ENCODE data around the gene VPS37C. TPM values are rescaled to one million over a fixed set of nuclear protein-coding genes. Genes with fewer than 3 reads are reported as not detected.

Gene VPS37C
- total RNA-seq, 1 experiment from 2014 or later: 23.1 TPM

DNA sequence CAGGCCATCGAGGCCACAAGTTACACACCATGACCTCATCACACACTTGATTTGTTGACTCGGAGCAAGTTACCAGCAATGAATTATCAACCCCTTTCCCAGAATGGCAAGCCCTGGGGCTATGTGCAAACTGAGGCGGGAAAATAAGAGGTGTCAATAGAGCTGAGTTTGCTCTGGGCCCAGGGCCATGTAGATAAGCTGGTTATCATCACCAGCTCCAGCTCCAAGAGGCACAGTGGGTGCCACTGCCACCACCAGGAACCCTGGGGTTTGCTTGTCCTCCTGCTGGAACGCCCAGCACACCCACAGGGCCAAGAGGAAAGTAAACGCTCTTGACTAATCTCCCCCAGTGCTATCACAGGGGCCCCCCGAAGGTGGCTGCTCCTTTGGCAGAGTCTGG, 13.0 kb upstream of the VPS37C start:
- Histone ChIP-seq H3K4me3 (replicated peaks in 1 of 2; ENCODE audit: low read depth in 1 of 2, low read length in 2 of 2) (no peak overlapping the region), H3K9me2 (ENCODE audit: insufficient read depth) (no peaks in the 10 kb centered on the region), H4K20me1 (ENCODE audit: insufficient read depth) (no peaks in the 10 kb centered on the region), H3K9ac (ENCODE audit: low read length) (no peak overlapping the region), H3K4me1 (ENCODE audit: control insufficient read depth in 1 of 2, insufficient read depth in 2 of 2, low read length in 2 of 2) (no peaks in the 10 kb centered on the region), H3K4me2 (ENCODE audit: low read length) (no peak overlapping the region), H3K27ac (ENCODE audit: low read depth, low read length) (no peak overlapping the region), H2AFZ (ENCODE audit: low read depth, low read length, poor library complexity, severe bottlenecking) (no peak overlapping the region), H3K36me3 (ENCODE audit: control insufficient read depth in 1 of 2, insufficient read depth in 2 of 2, low read length in 2 of 2) (no peaks in the 10 kb centered on the region), H3K27me3 (ENCODE audit: insufficient read depth, low read length) (0 out of 2 replicates have a peak, but pooled peaks cover 3% of the 10 kb centered on the region), H3K79me2 (ENCODE audit: insufficient read depth, low read length) (no peaks in the 10 kb centered on the region), H3K9me3 (ENCODE audit: control insufficient read depth in 1 of 2, insufficient read depth in 1 of 2, low read depth in 1 of 2, low read length in 2 of 2) (no peaks in the 10 kb centered on the region)
- TF ChIP-seq EGR1 (IDR thresholded peaks at IDR 0.05; ENCODE audit: low read depth): no peak
- BruUV-seq (replicated peaks): no TSS peak
- POLR2A ChIA-PET: no interaction called here
- no peak for DNase-seq (ENCODE audit: low read depth, low spot score)
- ATAC-seq: no peak
- RAD21 ChIA-PET (ENCODE audit: low non-redundant PET in 1 of 2, low total read pairs in 2 of 2, uncharacterized antibody in 2 of 2, unreplicated experiment in 2 of 2): no interaction called here
- intact Hi-C loops (cut with micrococcal nuclease): no loop called here
- CTCF ChIA-PET: no interaction called here

DNA sequence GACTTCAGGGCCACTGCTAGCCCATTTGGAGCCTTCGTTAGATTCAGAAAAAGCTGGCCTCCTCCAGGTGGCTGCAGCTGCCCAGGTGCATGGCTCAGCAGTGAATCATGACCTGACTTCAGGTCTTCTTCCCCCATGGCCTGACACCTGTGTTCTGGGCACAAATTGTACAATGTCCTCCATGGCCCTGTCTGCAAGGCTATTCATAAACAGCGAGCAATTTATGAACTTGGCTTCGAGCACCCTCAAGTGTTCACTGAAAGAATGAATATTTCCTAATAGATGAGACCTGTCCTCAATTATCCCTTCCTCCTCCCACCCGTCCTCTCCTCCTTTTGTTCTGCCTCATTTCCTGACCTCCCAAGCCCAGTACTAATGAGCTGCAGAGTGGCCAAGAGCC, 12.2 kb upstream of the VPS37C start:
- no peak overlapping the region for H3K9ac ChIP-seq (ENCODE audit: low read length)
- no peak overlapping the region for H3K4me3 ChIP-seq (replicated peaks in 1 of 2; ENCODE audit: low read depth in 1 of 2, low read length in 2 of 2)
- RAD21 ChIA-PET (ENCODE audit: low non-redundant PET in 1 of 2, low total read pairs in 2 of 2, uncharacterized antibody in 2 of 2, unreplicated experiment in 2 of 2): no interaction called here
- no TSS peak for BruUV-seq (replicated peaks)
- DNase-seq (ENCODE audit: low read depth, low spot score) (no peak), ATAC-seq (no peak)
- H3K9me3 ChIP-seq (ENCODE audit: control insufficient read depth in 1 of 2, insufficient read depth in 1 of 2, low read depth in 1 of 2, low read length in 2 of 2): no peaks in the 10 kb centered on the region
- no peaks in the 10 kb centered on the region for H3K4me1 ChIP-seq (ENCODE audit: control insufficient read depth in 1 of 2, insufficient read depth in 2 of 2, low read length in 2 of 2)
- H3K27me3 ChIP-seq (ENCODE audit: insufficient read depth, low read length): 0 out of 2 replicates have a peak, but pooled peaks cover 3% of the 10 kb centered on the region
- POLR2A ChIA-PET: no interaction called here
- TF ChIP-seq POLR2AphosphoS5 (IDR thresholded peaks at IDR 0.05; ENCODE audit: low read depth, low read length): no peak
- no peak for TF ChIP-seq ZFX (IDR thresholded peaks at IDR 0.05)
- no peak for TF ChIP-seq FOSL1 (IDR thresholded peaks at IDR 0.05; ENCODE audit: low read depth)
- no peak for TF ChIP-seq EGR1 (IDR thresholded peaks at IDR 0.05; ENCODE audit: low read depth)
- TF ChIP-seq SRF (IDR thresholded peaks at IDR 0.05; ENCODE audit: low read depth): no peak
- no peak for TF ChIP-seq POLR2A (IDR thresholded peaks at IDR 0.05; ENCODE audit: borderline replicate concordance, extremely low read depth, insufficient read depth, insufficient read length)
- no peak for TF ChIP-seq EZH2phosphoT487 (IDR thresholded peaks at IDR 0.05; ENCODE audit: borderline replicate concordance)
- TF ChIP-seq RAD21 (IDR thresholded peaks at IDR 0.05; ENCODE audit: low read depth): no peak
- TF ChIP-seq, protein P1, sequence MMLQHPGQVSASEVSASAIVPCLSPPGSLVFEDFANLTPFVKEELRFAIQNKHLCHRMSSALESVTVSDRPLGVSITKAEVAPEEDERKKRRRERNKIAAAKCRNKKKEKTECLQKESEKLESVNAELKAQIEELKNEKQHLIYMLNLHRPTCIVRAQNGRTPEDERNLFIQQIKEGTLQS (IDR thresholded peaks at IDR 0.05): no peak
- no peaks in the 10 kb centered on the region for H3K36me3 ChIP-seq (ENCODE audit: control insufficient read depth in 1 of 2, insufficient read depth in 2 of 2, low read length in 2 of 2)
- H3K9me2 ChIP-seq (ENCODE audit: insufficient read depth): no peaks in the 10 kb centered on the region
- no peak overlapping the region for H2AFZ ChIP-seq (ENCODE audit: low read depth, low read length, poor library complexity, severe bottlenecking)
- no peaks in the 10 kb centered on the region for H4K20me1 ChIP-seq (ENCODE audit: insufficient read depth)
- CTCF ChIA-PET: no interaction called here
- H3K4me2 ChIP-seq (ENCODE audit: low read length): no peak overlapping the region
- intact Hi-C loops (cut with micrococcal nuclease): no loop called here
- H3K79me2 ChIP-seq (ENCODE audit: insufficient read depth, low read length): no peaks in the 10 kb centered on the region
- H3K27ac ChIP-seq (ENCODE audit: low read depth, low read length): no peak overlapping the region

Data from HCT116 (cell line).